Heart left ventricle (tissue), 13 donors: ENCODE results near the gene BAIAP3.

Source experiments
- CTCF ChIP-seq, 12 donors: fragments of 200-600 bp; sonication (generic) in 4 of 12; IDR thresholded peaks; one replicate each; pipeline versions ENCODE4 v1.5.0 to v1.8.0; 2018 to 2022; ENCODE audit warnings: antibody characterized with exemption in 12 of 12, mild to moderate bottlenecking in 5 of 12
- POLR2A ChIP-seq, 2 donors: fragments of 450-650 bp; IDR thresholded peaks; one replicate each; pipeline ENCODE4 v1.6.1; 2017; ENCODE audit warnings: antibody characterized with exemption in 2 of 2, mild to moderate bottlenecking in 2 of 2, moderate library complexity in 2 of 2
- donor health status: ischemic (EF 13 %, LVEDD 7.1; RV severe dilation, severe dysfunction).
- donor health status: DM: no; HTN: yes; CAD: no.
- donor health status: DM: no; HTN: no; CAD: no.
- donor health status: ischemic (EF 25% LVEDD 6.9; RV normal size, moderate dysfunction).
- donor health status: ischemic (EF 25% LVEDD 5.7; RV mildly dilated, moderate dysfunction).
- donor health status: ischemic (EF 35%, LVEDD 5.7; RV mildly dilated, moderate dysfunction).
- donor health status: nonischemic (EF 11% LVEDD 7.7; RV severe dilation, severe dysfunction).
- donor health status: DM: yes; HTN: yes; CAD: no.
- donor health status: PGD.
- donor health status: ischemic (EF 29% LVEDD 5.4; RV normal size, mild dysfunction).
- donor health status: nonischemic (EF 23%, LVEDD 6.1; RV moderate dilation, normal function).

DNA sequence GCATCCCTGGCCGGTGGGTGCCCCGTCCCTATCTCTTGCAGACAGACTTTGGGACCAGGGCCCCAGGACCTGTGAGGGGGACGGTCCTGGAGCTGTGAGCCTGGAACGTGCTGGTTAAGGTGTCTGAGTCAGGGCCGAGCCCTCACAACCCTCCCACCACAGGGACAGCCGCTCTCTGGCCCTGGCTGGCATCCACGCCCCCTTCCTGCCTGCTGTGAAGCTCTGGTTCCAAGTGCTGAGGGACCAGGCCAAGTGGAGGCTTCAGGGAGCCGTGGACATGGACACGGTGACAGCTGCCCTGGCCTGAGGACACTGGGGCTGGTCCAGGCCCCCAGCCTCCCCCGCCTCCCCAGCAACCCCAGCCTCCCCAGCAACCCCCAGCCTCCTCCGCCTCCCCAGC is 11.6 kb downstream of the BAIAP3 start:
- TF ChIP-seq CTCF (IDR thresholded peaks at IDR 0.05) (no peak), POLR2A (IDR thresholded peaks at IDR 0.05) (no peak)
